Measurements from ENCODE around the gene PDIA4.

Gene PDIA4

DNA sequence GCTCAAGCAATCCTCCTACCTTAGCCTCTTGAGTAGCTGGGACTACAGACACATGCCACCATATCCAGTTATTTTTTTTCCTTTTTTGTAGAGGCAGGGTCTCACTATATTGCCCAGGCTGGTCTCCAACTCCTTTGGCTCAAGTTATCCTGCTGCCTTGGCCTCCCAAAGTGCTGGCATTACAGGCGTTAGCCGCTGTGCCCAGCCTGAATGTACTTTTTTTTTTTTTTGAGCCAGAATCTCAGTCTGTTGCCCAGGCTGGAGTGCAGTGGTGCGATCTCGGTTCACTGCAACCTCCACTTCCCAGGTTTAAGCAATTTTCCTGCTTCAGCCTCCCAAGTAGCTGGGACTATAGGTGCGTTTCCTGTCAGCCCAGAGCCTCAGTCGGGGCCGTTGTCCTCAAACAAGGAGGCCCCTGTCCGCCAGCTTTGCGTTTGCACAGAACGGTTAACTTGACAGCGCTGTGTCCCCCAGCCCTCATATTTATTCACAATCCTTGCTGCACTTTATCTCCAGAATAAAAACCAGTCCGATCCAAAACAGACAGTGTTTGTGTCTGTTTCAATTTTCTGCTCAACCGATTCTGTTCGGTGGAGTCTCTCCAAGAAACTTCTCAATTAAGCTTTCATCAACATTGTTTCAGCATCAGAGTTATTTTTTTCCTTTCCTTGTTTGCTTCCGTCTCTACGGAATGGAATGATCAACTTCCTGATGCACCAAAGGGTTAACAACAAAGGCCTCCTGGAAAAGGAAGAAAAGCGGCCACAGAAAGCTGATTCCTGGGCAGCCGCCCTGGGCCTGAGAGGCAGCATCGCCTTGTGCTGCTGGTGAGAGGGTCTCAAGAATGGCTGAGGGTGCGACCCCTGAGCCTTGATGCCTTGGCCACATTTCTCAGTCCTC is 64.5 kb downstream of the PDIA4 start:
- no peak for DNase-seq

DNA sequence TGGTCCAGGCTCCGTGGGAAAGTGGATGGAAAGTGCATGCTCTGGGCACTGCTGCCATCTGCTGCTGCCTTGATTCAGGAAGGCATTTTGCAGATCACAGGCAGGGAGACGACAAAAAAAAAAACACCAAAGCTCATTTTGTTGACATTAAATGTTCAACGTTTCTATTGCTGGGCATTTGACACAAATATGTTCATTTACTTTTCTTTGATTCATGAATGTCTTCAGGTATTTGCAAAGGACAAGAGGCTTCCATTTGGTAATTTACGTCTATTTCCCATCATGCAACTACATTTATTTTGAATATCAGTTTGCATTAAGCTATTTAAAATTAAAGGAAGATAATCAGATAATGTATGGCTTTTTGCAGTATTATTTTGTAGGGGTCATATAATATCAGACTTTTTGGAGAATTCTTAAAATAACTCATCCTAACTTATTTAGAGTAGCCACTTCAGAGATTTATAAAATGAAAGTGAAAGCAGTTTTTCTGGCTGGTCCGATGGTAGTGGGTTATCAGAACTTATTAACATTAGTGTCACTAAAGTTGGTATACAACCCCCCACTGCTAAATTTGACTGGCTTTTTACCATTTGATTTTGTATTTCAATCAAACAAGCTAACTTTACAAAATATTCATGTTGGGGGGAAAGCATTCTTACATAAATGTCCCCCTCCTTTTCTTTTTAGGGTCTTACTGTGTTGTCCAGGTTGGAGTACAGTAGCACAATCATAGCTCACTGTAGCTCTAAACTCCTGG is 65.3 kb downstream of the PDIA4 start:
- DNase-seq: peak; percentile 68

- DNase-seq: no peak
These were observed 65.9 kb downstream of the PDIA4 start for GRCh38 chr7:148962440-148962822.

DNA sequence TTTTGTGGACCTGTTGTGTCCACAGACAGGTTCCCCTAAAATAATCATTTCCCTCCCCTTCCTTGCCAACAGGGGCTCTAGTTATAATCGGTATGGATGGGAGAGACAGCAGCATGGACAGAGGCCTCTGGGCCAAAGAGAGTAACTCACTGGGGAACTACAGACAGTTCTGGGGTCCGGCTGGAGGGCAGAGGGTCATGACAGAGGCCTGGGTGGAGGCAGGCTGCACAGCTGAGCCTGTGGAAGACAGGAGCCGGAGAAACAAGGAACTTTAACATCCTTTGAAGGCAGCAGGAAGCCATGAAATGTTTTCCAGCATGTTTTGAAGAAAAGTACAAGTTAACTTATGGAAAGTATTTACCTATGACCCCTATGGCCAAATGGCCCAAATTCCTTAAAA is 68.6 kb downstream of the PDIA4 start:
- no peak for DNase-seq

GRCh38 chr7:148958061-148958460 is 70.2 kb downstream of the PDIA4 start:
- DNase-seq: no peak

DNA sequence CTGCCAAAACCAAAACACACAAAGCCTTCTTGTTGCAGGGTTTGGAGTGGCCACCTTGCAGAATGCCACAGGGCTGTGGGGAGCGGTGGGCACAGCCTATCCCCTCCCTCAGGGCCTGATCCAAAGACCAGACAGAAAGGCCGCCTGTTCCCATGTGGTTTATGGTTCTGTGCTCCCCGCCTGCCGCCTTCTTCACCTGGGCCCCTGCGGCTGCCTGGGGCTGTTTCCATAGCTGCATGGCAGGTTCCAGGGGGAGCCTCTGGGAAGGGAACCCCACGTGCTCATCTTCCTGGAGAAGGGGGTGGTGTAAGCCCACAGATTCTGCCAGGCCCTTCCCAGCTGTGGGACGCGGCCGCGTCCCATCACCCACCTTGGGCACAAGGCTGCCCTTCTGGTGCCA is 73.5 kb downstream of the PDIA4 start:
- no peak for DNase-seq

DNA sequence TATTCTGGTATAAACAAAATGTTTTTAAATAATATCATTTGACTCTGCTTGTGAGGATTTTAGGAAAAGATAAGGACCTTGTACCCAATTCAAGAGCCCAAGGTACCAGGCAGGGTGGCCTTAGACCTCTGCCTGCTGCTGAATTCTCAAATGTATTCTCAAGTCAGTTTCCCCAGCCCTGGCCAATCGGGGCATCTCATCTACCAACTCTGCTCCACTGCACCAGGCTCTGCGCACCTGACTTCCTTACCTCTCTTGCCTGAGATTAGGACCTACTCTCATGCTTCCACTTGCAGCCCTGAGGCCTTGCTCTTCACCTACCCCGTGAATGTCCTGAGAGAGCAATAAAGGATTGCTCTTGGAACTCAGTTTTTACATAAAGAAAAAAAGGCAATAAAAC is 74.6 kb downstream of the PDIA4 start:
- no peak for DNase-seq

Measured in fibroblast of upper back skin (primary cell).